GM23248 (cell line): ENCODE measurements around the gene PPIL4. TPM values are rescaled to one million over a fixed set of nuclear protein-coding genes. Genes with fewer than 3 reads are reported as not detected.

ENCODE experiments used
- DNase-seq: peaks from one replicate; pipeline ENCODE4 v3.0.0-alpha.2; 2015
- H2AFZ ChIP-seq: fragments of 200-600 bp; sonication (generic); 2 replicates; pipeline ENCODE4 v1.6.1; 2016; ENCODE audit warnings: antibody characterized with exemption
- H3F3A ChIP-seq: fragments of 200-600 bp; sonication (generic); 2 replicates; pipeline ENCODE4 v1.6.1; 2016; ENCODE audit warnings: mild to moderate bottlenecking, antibody characterized with exemption, mixed run types; ENCODE audit not compliant: insufficient read depth
- H3K27ac ChIP-seq: fragments of 200-600 bp; sonication (generic); 2 replicates; pipeline ENCODE4 v1.5.1; 2016; ENCODE audit warnings: mild to moderate bottlenecking
- H3K27me3 ChIP-seq: fragments of 200-600 bp; sonication (generic); replicated peaks from 2 replicates; pipeline ENCODE4 v1.6.1; 2016; ENCODE audit warnings: mild to moderate bottlenecking; ENCODE audit not compliant: insufficient read depth
- H3K36me3 ChIP-seq: fragments of 200-600 bp; sonication (generic); 2 replicates; pipeline ENCODE4 v1.6.1; 2016; ENCODE audit warnings: low read depth, mild to moderate bottlenecking
- H3K4me1 ChIP-seq: fragments of 200-600 bp; sonication (generic); 2 replicates; pipeline ENCODE4 v1.6.1; 2016; ENCODE audit warnings: mild to moderate bottlenecking; ENCODE audit not compliant: insufficient read depth
- H3K4me2 ChIP-seq: fragments of 200-600 bp; sonication (generic); one replicate; pipeline ENCODE4 v1.6.1; 2016; ENCODE audit warnings: mild to moderate bottlenecking; ENCODE audit not compliant: unreplicated experiment
- H3K4me3 ChIP-seq: fragments of 200-600 bp; sonication (generic); 2 replicates; pipeline ENCODE4 v1.5.1; 2016; ENCODE audit warnings: mild to moderate bottlenecking
- H3K79me2 ChIP-seq: fragments of 200-600 bp; sonication (generic); 2 replicates; pipeline ENCODE4 v1.6.1; 2016; ENCODE audit warnings: mild to moderate bottlenecking; ENCODE audit not compliant: insufficient read depth
- H3K9ac ChIP-seq: fragments of 200-600 bp; sonication (generic); 2 replicates; pipeline ENCODE4 v1.6.1; 2016; ENCODE audit warnings: mild to moderate bottlenecking
- H3K9me2 ChIP-seq: fragments of 200-600 bp; sonication (generic); 2 replicates; pipeline ENCODE4 v1.6.1; 2016; ENCODE audit warnings: mixed run types, mild to moderate bottlenecking, moderate library complexity; ENCODE audit not compliant: insufficient read depth
- H3K9me3 ChIP-seq: fragments of 200-600 bp; sonication (generic); one replicate; pipeline ENCODE4 v1.6.1; 2017; ENCODE audit warnings: low read depth
- H4K20me1 ChIP-seq: fragments of 200-600 bp; sonication (generic); 2 replicates; pipeline ENCODE4 v1.6.0; 2016; ENCODE audit not compliant: insufficient read depth
- EZH2 ChIP-seq: fragments of 200-600 bp; sonication (generic); IDR thresholded peaks from 2 replicates; pipeline ENCODE4 v1.6.1; 2018; ENCODE audit warnings: antibody characterized with exemption, mild to moderate bottlenecking; ENCODE audit not compliant: insufficient read depth, poor library complexity, severe bottlenecking
- EZH2phosphoT487 ChIP-seq: fragments of 200-600 bp; sonication (generic); IDR thresholded peaks from 2 replicates; pipeline ENCODE4 v1.6.1; 2018; ENCODE audit warnings: antibody characterized with exemption, moderate library complexity, mild to moderate bottlenecking, low read depth; ENCODE audit not compliant: insufficient read depth
- WGBS, 2 experiments: methylation state at CpG; one replicate each; pipeline ENCODE4 v1.1.6; 2015 to 2017; ENCODE audit warnings: low lambda C conversion rate in 2 of 2, low coverage in 1 of 2; ENCODE audit errors: missing lambda C conversion rate in 2 of 2; 5-methylcytosine and 5-hydroxymethylcytosine counted together
- in situ Hi-C: fragments of 300-500 bp; cut with MboI; formaldehyde crosslinking; loops from 2 replicates; pipeline ENCODE4 v1.15.0; 2020
- polyA plus RNA-seq: library from polyadenylated mRNA; unstranded; fragments of >200 nt; fragmentation: Nextera tagmentation; extraction: Ambion mirVana; gene quantifications from 2 replicates; pipeline ENCODE4 v1.2.1, GENCODE V29; 2016
- small RNA-seq: library from RNA; depleted of rRNA; stranded (forward); fragments of <200 nt; gene quantifications from one replicate; pipeline ENCODE3, GENCODE V24; 2014; ENCODE audit warnings: low read depth, low replicate concordance
- total RNA-seq: library from RNA; depleted of rRNA; stranded (reverse); fragments of >200 nt; shearing (Covaris generic); gene quantifications from 2 replicates; pipeline ENCODE4 v1.2.3, GENCODE V29; 2014; rRNA removed

PPIL4 gene
- total and polyA plus RNA-seq, 2 experiments from 2014 or later, result 32.2 to 43.0 TPM

DNA sequence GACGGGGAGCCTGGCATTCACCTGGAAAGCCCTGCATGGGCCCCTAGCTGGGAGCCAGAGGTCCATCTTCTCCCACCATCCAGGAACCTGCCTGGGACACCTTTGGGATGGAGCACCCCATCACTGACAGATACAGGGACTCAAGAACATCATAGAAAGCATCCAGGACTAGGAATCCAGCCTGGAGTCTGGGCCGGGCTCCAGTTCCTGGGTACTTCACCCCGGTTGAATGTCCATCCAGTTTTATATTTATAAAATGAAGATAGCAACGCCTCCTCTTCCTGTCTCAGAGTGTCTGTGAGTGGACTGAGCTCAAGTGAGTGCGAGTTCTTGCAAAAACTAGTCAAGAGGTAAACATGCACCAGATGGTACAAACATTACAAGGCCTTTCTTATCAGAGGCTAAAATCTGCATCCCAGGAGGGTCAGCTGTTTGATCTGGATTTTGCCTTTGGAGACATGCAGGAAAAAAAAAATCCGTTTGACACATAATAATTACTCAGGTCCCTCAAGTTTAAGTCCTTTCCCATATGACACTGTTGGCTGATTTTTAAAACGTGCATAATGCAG is 88.4 kb downstream of the PPIL4 start:
- no peaks in the 10 kb centered on the region for H3K27me3 ChIP-seq
- H3F3A ChIP-seq, result peaks cover 12% of the 10 kb centered on the region; the same call in 1 of the 2 replicates
- no peaks in the 10 kb centered on the region for H4K20me1 ChIP-seq
- DNase-seq, result no peak
- TF ChIP-seq EZH2phosphoT487 (no peak), EZH2 (no peak)
- no peaks in the 10 kb centered on the region for H3K9me3 ChIP-seq
- H3K4me2 ChIP-seq, result no peak overlapping the region
- no peaks in the 10 kb centered on the region for H3K9me2 ChIP-seq
- H3K36me3 ChIP-seq, result no peaks in the 10 kb centered on the region
- no peak overlapping the region for H3K4me3 ChIP-seq
- no peak overlapping the region for H2AFZ ChIP-seq
- 92 to 96% methylated on average over 7 of the region's 7 CpGs for WGBS, 2 experiments
- H3K4me1 ChIP-seq, result peaks cover 18% of the 10 kb centered on the region
- no peak overlapping the region for H3K9ac ChIP-seq
- H3K27ac ChIP-seq, result no peak overlapping the region
- H3K79me2 ChIP-seq, result no peaks in the 10 kb centered on the region
- in situ Hi-C loops, result no loop called here

DNA sequence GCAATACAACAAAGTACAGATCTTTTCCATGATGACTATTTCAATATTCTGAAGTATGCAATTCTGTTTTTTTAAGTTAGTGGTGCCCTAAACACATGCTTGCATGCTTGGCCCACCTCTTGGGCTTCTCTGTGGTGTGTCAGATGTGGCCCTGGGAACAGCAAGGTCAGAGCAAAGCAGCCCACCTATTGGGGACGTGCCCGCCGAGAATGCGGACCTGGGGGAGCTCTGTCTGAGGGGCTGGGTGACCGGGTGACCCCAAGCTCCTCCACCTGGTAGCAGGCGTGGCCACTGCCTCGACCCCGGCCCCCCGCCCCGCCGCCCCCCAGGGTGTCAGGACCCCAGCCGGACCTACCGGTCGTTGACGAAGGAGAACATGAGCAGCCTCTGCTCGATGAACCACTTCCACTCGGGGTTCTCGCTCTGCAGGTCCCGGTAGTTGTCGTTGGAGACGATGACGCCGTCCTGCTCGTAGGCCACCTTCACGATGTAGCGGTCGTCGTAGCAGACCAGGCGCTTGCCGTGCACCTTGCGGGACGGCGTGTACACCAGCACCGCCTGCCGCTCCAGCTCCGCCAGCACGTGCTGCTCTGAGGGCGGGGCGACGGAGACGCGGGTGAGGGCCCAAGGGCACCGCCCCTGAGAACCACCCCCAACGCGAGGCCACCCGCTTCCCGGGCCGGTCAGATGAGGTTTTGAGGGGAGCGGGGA is 89.4 kb downstream of the PPIL4 start:
- H3K27me3 ChIP-seq, result no peaks in the 10 kb centered on the region
- no peak overlapping the region for H3K4me3 ChIP-seq
- in situ Hi-C loops, result no loop called here
- no peaks in the 10 kb centered on the region for H3K79me2 ChIP-seq
- H3K36me3 ChIP-seq, result no peaks in the 10 kb centered on the region
- H3K4me2 ChIP-seq, result no peak overlapping the region
- no peak for TF ChIP-seq EZH2phosphoT487
- TF ChIP-seq EZH2, result no peak
- H2AFZ ChIP-seq, result no peak overlapping the region
- no peaks in the 10 kb centered on the region for H3K9me3 ChIP-seq
- no peak overlapping the region for H3K27ac ChIP-seq
- peaks cover 12% of the 10 kb centered on the region; the same call in 1 of the 2 replicates for H3F3A ChIP-seq
- no peak for DNase-seq
- H4K20me1 ChIP-seq, result no peaks in the 10 kb centered on the region
- H3K9me2 ChIP-seq, result no peaks in the 10 kb centered on the region
- no peak overlapping the region for H3K9ac ChIP-seq
- H3K4me1 ChIP-seq, result peaks cover 18% of the 10 kb centered on the region
- WGBS, 2 experiments, result 92 to 93% methylated on average over 42 to 46 of the region's 49 CpGs

DNA sequence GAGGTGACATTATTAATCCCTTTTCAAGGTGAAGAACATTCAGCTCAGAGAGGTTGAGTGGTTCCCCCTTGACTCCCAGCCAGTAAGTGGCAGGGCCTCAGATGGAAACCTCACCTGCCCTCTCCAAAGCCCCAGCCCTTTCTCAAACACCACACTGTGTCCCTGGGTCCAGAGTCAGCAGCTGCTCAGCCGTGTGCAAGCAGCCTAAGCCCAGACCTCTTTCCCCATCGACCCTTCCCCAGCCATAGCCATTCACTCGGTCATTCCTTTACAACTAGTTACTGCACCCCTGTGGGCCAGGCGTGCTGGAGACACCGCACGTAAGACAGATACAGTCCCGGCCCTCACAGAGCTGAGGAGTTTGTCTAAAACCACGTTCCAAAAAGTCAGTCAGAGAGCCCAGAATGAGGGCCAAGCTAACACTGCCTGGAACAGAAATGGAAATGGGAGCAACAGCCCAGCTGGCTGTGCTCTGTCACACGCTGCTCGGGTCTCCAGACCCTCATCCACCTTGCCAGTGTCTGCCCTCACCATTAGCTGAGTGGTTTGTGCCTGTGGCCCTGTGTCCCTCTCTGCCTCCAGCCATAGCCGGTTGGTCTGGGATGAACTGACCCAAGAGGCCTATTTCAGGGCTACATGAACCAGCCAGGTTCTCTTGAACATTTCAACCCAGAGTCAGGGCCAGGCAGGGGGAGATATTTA is 90.7 kb downstream of the PPIL4 start:
- Histone ChIP-seq H2AFZ (no peak overlapping the region), H3K9me2 (no peaks in the 10 kb centered on the region), H3K4me3 (no peak overlapping the region), H3K9ac (no peak overlapping the region; the same call in 1 of the 2 replicates), H3K27ac (peak overlapping the region; percentile 42), H3K79me2 (no peaks in the 10 kb centered on the region), H3K4me2 (no peak overlapping the region), H3F3A (peaks cover 12% of the 10 kb centered on the region; the same call in 1 of the 2 replicates), H3K27me3 (no peaks in the 10 kb centered on the region), H3K4me1 (peaks cover 18% of the 10 kb centered on the region), H4K20me1 (no peaks in the 10 kb centered on the region), H3K36me3 (no peaks in the 10 kb centered on the region), H3K9me3 (no peaks in the 10 kb centered on the region)
- whole genome bisulfite sequencing, 2 experiments, result 87 to 90% methylated on average over 11 of the region's 11 CpGs
- in situ Hi-C loops, result no loop called here
- DNase-seq, result no peak
- no peak for TF ChIP-seq EZH2phosphoT487
- TF ChIP-seq EZH2, result no peak

Small RNA genes lying within 50 kb of the gene (small RNA-seq; reads per million reads assigned to genes)
- gene RF00410, result not detected
- not detected for gene RNU7-3P

Other genes starting within 250 kb of the PPIL4 start
- 28.4 and 30.7 TPM in 2 replicates for gene TAB2, start 228.3 kb downstream of the PPIL4 start, total RNA-seq
- 10.8 and 11.6 TPM in 2 replicates for gene TAB2, start 228.3 kb downstream of the PPIL4 start, polyA plus RNA-seq
- 6.3 TPM in 1 of 2 replicates, not detected in the other for gene SUMO4, start 145.8 kb downstream of the PPIL4 start, total RNA-seq
- gene SUMO4, start 145.8 kb downstream of the PPIL4 start, polyA plus RNA-seq, result 0.18 and 0.23 TPM in 2 replicates
- gene ZC3H12D, start 61.0 kb downstream of the PPIL4 start, total RNA-seq, result 0.54 TPM in 1 of 2 replicates, not detected in the other
- gene ZC3H12D, start 61.0 kb downstream of the PPIL4 start, polyA plus RNA-seq, result not detected in 2 replicates
- 83.1 and 83.6 TPM in 2 replicates for gene GINM1, start 20.3 kb upstream of the PPIL4 start, total RNA-seq
- 95.4 and 98.7 TPM in 2 replicates for gene GINM1, start 20.3 kb upstream of the PPIL4 start, polyA plus RNA-seq
- gene KATNA1, start 102.7 kb upstream of the PPIL4 start, total RNA-seq, result 30.9 and 34.8 TPM in 2 replicates
- gene KATNA1, start 102.7 kb upstream of the PPIL4 start, polyA plus RNA-seq, result 27.1 and 28.4 TPM in 2 replicates
- 18.1 and 20.2 TPM in 2 replicates for gene LATS1, start 172.1 kb upstream of the PPIL4 start, total RNA-seq
- 11.5 and 12.8 TPM in 2 replicates for gene LATS1, start 172.1 kb upstream of the PPIL4 start, polyA plus RNA-seq
- gene NUP43, start 200.5 kb upstream of the PPIL4 start, total RNA-seq, result 35.8 and 58.0 TPM in 2 replicates
- 16.1 and 16.4 TPM in 2 replicates for gene NUP43, start 200.5 kb upstream of the PPIL4 start, polyA plus RNA-seq
- 132 and 165 TPM in 2 replicates for gene PCMT1, start 203.7 kb upstream of the PPIL4 start, total RNA-seq
- gene PCMT1, start 203.7 kb upstream of the PPIL4 start, polyA plus RNA-seq, result 183 and 184 TPM in 2 replicates